ENCODE results near the gene CENPU.

DNA sequence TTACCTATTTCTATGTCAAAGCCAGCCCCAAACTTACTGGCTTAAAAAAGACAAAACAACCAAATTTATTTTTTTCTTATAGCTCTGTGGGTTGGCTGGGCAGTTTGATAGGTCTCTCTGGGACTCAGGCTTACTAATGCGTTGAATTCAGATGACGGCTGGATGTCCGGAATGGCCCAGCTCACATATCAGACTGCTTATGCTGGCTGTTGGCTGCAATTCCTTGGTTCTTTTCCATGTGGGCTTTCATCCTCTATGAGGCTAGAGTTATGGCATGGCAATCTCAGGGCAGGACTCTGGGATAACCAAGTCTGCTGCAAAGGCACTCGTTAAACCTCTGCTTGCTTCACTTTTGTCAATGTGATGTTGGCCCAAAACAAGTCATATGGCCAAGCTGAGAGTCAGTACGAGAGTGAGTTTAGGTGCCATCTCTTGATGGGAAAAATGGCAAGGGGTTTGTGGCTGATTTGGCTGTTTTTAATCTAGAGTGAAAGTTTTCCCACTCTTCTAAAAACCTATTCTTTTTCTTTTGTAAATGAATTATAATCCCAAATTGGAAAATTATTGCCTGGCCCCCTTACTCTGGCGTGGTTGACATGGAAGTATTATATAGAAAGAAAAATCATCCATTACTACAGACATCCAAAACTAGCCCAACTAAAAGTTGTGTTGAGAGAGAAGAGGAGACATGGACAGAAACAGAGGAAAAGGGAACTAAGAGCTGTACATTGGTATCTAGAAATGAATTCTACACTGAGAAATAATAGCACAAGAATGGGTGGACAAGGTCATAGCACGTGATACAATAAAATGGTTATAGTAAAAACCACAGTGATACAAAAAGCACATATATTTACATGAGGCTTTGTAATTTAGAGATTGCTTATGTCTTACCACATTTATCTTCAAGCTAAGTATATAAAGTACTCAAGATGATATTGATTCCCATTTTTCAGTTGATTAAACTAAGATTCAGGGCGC is 77.7 kb downstream of the CENPU start:
- no peak for TF ChIP-seq EZH2 (IDR thresholded peaks at IDR 0.05; ENCODE audit: borderline replicate concordance, insufficient read depth, low read depth, low read length, poor library complexity, severe bottlenecking)
- TF ChIP-seq, protein P1, sequence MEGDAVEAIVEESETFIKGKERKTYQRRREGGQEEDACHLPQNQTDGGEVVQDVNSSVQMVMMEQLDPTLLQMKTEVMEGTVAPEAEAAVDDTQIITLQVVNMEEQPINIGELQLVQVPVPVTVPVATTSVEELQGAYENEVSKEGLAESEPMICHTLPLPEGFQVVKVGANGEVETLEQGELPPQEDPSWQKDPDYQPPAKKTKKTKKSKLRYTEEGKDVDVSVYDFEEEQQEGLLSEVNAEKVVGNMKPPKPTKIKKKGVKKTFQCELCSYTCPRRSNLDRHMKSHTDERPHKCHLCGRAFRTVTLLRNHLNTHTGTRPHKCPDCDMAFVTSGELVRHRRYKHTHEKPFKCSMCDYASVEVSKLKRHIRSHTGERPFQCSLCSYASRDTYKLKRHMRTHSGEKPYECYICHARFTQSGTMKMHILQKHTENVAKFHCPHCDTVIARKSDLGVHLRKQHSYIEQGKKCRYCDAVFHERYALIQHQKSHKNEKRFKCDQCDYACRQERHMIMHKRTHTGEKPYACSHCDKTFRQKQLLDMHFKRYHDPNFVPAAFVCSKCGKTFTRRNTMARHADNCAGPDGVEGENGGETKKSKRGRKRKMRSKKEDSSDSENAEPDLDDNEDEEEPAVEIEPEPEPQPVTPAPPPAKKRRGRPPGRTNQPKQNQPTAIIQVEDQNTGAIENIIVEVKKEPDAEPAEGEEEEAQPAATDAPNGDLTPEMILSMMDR (IDR thresholded peaks at IDR 0.05) = no peak
